Fibroblast of lung (primary cell): ENCODE results near the gene TKT.

Source experiments
- CTCF ChIP-seq, 2 donors: IDR thresholded peaks in 1 of 2; conservative IDR thresholded peaks in 1 of 2; 1 replicate in 1 of 2; 2 replicates in 1 of 2; pipeline ENCODE4 v1.5.1; 2011 to 2012; ENCODE audit warnings: low read length in 2 of 2, control low read depth in 1 of 2, inconsistent platforms in 1 of 2, low read depth in 1 of 2, mild to moderate bottlenecking in 1 of 2
- EZH2 ChIP-seq: IDR thresholded peaks from 2 replicates; pipeline ENCODE4 v1.5.1; 2012; ENCODE audit warnings: low read length, control low read depth, mild to moderate bottlenecking; ENCODE audit errors: missing control alignments

DNA sequence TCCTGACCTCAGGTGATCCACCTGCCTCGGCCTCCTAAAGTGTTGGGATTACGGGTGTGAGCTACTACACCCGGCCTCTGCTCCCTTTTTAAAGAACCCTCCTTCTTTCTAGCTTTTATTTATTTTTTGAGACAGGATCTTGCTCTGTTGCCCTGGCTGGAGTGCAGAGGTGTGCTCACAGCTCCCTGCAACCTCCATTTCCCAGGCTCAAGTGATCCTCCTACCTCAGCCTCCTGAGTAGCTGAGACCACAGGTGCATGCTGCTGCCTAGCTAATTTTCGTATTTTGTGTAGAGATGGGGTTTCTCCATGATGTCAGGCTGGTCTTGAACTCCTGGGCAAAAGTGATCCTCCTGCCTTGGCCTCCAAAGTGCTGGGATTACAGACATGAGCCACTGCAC, 34.5 kb downstream of the TKT start:
- no peak for TF ChIP-seq CTCF (conservative IDR thresholded peaks at IDR 0.05 in 1 of 2, IDR thresholded peaks at IDR 0.05 in 1 of 2; ENCODE audit: low read depth in 1 of 2, low read length in 2 of 2)
- TF ChIP-seq EZH2: no peak
